Adrenal gland (tissue), 5 donors: Measurements from ENCODE around the gene RPL36.

Experiments used
- CTCF ChIP-seq, 6 experiments: fragments of 450-650 bp in 4 of 6; fragments of 200-600 bp in 2 of 6; sonication (generic) in 1 of 6; IDR thresholded peaks; 1 replicate in 5 of 6; 2 replicates in 1 of 6; pipeline versions ENCODE4 v1.5.1 to v1.8.0; 2016 to 2021; ENCODE audit warnings: antibody characterized with exemption in 6 of 6, mild to moderate bottlenecking in 2 of 6, moderate library complexity in 1 of 6
- POLR2A ChIP-seq, 2 donors: fragments of 450-650 bp; IDR thresholded peaks; one replicate each; pipeline ENCODE4 v1.6.1; 2017; ENCODE audit warnings: antibody characterized with exemption in 2 of 2, mild to moderate bottlenecking in 2 of 2, moderate library complexity in 1 of 2
- donor health status: DM: no; HTN: no; CAD: no.

- TF ChIP-seq CTCF (IDR thresholded peaks at IDR 0.05) (no peak), POLR2A (IDR thresholded peaks at IDR 0.05) (no peak)
Observed at GRCh38 chr19:5677580-5677979, 12.5 kb upstream of the RPL36 start.
